HEK293 (cell line): ENCODE results near the gene ROCK1.
"Not testable (repeated sequence)": the region's sequence is repeated elsewhere in the genome, so short reads cannot be mapped to it uniquely, and the experiment has no call there.

Experiments
- CTCF ChIA-PET: fragments of 350-600 bp; formaldehyde crosslinking; extraction: SDS; loops from one replicate; lab custom pipeline; 2021; ENCODE audit warnings: antibody characterized with exemption; lab: Yijun Ruan, JAX
- POLR2A ChIA-PET: fragments of 300-600 bp; formaldehyde crosslinking; extraction: SDS; loops from one replicate; lab custom pipeline; 2020; ENCODE audit warnings: antibody characterized with exemption, inconsistent platforms; lab: Yijun Ruan, JAX
- H3K27ac ChIP-seq: fragments of 200-500 bp; sonication (Bioruptor generic); 2 replicates; pipeline ENCODE4 v1.5.1; 2014; ENCODE audit warnings: low read depth, low read length, control low read depth, inconsistent platforms; ENCODE audit errors: extremely low read depth
- H3K36me3 ChIP-seq, 2 experiments: fragments of 200-500 bp in 1 of 2; sonication (Bioruptor generic) in 1 of 2; 1 replicate in 1 of 2; 2 replicates in 1 of 2; pipeline ENCODE4 v1.5.1; 2014 to 2017; ENCODE audit warnings: inconsistent platforms in 2 of 2, low read length in 2 of 2; ENCODE audit not compliant: control insufficient read depth in 2 of 2, insufficient read depth in 1 of 2
- H3K4me1 ChIP-seq: fragments of 200-500 bp; sonication (Bioruptor generic); 2 replicates; pipeline ENCODE4 v1.5.1; 2014; ENCODE audit warnings: mild to moderate bottlenecking, low read length, inconsistent platforms; ENCODE audit not compliant: control insufficient read depth, insufficient read depth
- H3K4me3 ChIP-seq: 2 replicates; pipeline ENCODE4 v1.5.1; 2011; ENCODE audit warnings: low read depth, mild to moderate bottlenecking, control low read depth, low read length, moderate library complexity
- H3K9me3 ChIP-seq: fragments of 200-500 bp; sonication (Bioruptor generic); 2 replicates; pipeline ENCODE4 v1.5.1; 2014; ENCODE audit warnings: low read depth, low read length, inconsistent platforms; ENCODE audit not compliant: control insufficient read depth, insufficient read depth
- KLF1 ChIP-seq: fragments of 450-650 bp; formaldehyde crosslinking; IDR thresholded peaks from 2 replicates; pipeline ENCODE4 v1.5.1; 2016; ENCODE audit warnings: missing biosample characterization, missing genetic modification characterization
- KLF17 ChIP-seq: fragments of 450-650 bp; formaldehyde crosslinking; IDR thresholded peaks from 2 replicates; pipeline ENCODE4 v1.5.1; 2016; ENCODE audit warnings: missing biosample characterization, missing genetic modification characterization
- PATZ1 ChIP-seq: fragments of 450-650 bp; formaldehyde crosslinking; IDR thresholded peaks from 2 replicates; pipeline ENCODE4 v1.5.1; 2016; ENCODE audit warnings: missing biosample characterization, missing genetic modification characterization
- PRDM2 ChIP-seq: fragments of 450-650 bp; formaldehyde crosslinking; IDR thresholded peaks from 2 replicates; pipeline ENCODE4 v1.5.1; 2016; ENCODE audit warnings: missing biosample characterization, missing genetic modification characterization, borderline replicate concordance
- YY2 ChIP-seq: fragments of 450-650 bp; formaldehyde crosslinking; IDR thresholded peaks from 2 replicates; pipeline ENCODE4 v1.5.1; 2016; ENCODE audit warnings: missing biosample characterization, missing genetic modification characterization
- ZBTB20 ChIP-seq: fragments of 450-650 bp; formaldehyde crosslinking; IDR thresholded peaks from 2 replicates; pipeline ENCODE4 v1.5.1; 2016; ENCODE audit warnings: missing biosample characterization, missing genetic modification characterization
- ZFP41 ChIP-seq: fragments of 450-650 bp; formaldehyde crosslinking; IDR thresholded peaks from 2 replicates; pipeline ENCODE4 v1.5.1; 2016; ENCODE audit warnings: missing biosample characterization, missing genetic modification characterization, borderline replicate concordance
- ZNF202 ChIP-seq: fragments of 450-650 bp; formaldehyde crosslinking; IDR thresholded peaks from 2 replicates; pipeline ENCODE4 v1.5.1; 2016; ENCODE audit warnings: missing biosample characterization, missing genetic modification characterization, borderline replicate concordance
- ZNF221 ChIP-seq: fragments of 450-650 bp; formaldehyde crosslinking; IDR thresholded peaks from 2 replicates; pipeline ENCODE4 v1.5.1; 2017; ENCODE audit warnings: missing biosample characterization, missing genetic modification characterization, borderline replicate concordance
- ZNF266 ChIP-seq: fragments of 450-650 bp; formaldehyde crosslinking; IDR thresholded peaks from 2 replicates; pipeline ENCODE4 v1.5.1; 2016; ENCODE audit warnings: missing biosample characterization, missing genetic modification characterization, low read depth
- ZNF292 ChIP-seq: fragments of 450-650 bp; formaldehyde crosslinking; IDR thresholded peaks from 2 replicates; pipeline ENCODE4 v1.5.1; 2016; ENCODE audit warnings: low read depth, missing biosample characterization, missing genetic modification characterization, borderline replicate concordance
- ZNF530 ChIP-seq: fragments of 450-650 bp; formaldehyde crosslinking; IDR thresholded peaks from 2 replicates; pipeline ENCODE4 v1.5.1; 2016; ENCODE audit warnings: low read depth, missing biosample characterization, missing genetic modification characterization
- ZNF785 ChIP-seq: fragments of 450-650 bp; formaldehyde crosslinking; IDR thresholded peaks from 2 replicates; pipeline ENCODE4 v1.5.1; 2016; ENCODE audit warnings: missing biosample characterization, missing genetic modification characterization
- ZNF830 ChIP-seq: fragments of 450-650 bp; IDR thresholded peaks from 2 replicates; pipeline ENCODE4 v1.5.0; 2018; ENCODE audit warnings: missing biosample characterization, missing genetic modification characterization, low read depth, mild to moderate bottlenecking, moderate library complexity
- ZNF837 ChIP-seq: fragments of 450-650 bp; formaldehyde crosslinking; IDR thresholded peaks from 2 replicates; pipeline ENCODE4 v1.5.1; 2016; ENCODE audit warnings: missing biosample characterization, missing genetic modification characterization

The ROCK1 gene

GRCh38 chr18:21141668-21142422 is 30.2 kb upstream of the ROCK1 start:
- Histone ChIP-seq H3K36me3 (no peaks in the 10 kb centered on the region), H3K27ac (no peak overlapping the region), H3K4me3 (no peak overlapping the region), H3K9me3 (no peaks in the 10 kb centered on the region), H3K4me1 (no peaks in the 10 kb centered on the region)
- TF ChIP-seq ZFP41 (tag by site-specific recombination) (no peak), YY2 (tag by site-specific recombination) (no peak), ZNF221 (no peak), ZBTB20 (tag by site-specific recombination) (no peak), KLF1 (tag by site-specific recombination) (no peak), ZNF202 (tag by site-specific recombination) (no peak), ZNF785 (tag by site-specific recombination) (no peak), KLF17 (no peak), ZNF830 (tag by site-specific recombination) (no peak), PRDM2 (tag by site-specific recombination) (no peak), ZNF292 (tag by site-specific recombination) (no peak), PATZ1 (no peak), ZNF837 (tag by site-specific recombination) (no peak), ZNF530 (tag by site-specific recombination) (no peak), ZNF266 (tag by site-specific recombination) (no peak)
- CTCF ChIA-PET = no interaction called here
- POLR2A ChIA-PET = no interaction called here

- H3K36me3 ChIP-seq, H3K27ac ChIP-seq, H3K9me3 ChIP-seq, H3K4me1 ChIP-seq, H3K4me3 ChIP-seq, CTCF ChIA-PET, POLR2A ChIA-PET: not testable (repeated sequence)
Measured at GRCh38 chr18:21137719-21138488, 26.3 kb upstream of the ROCK1 start.
